Fibroblast of lung (primary cell): Measurements from ENCODE around the gene KCNIP1. TPM values are rescaled to one million over a fixed set of nuclear protein-coding genes. Genes with fewer than 3 reads are reported as not detected.

Source experiments
- DNase-seq, 2 donors: peaks; one replicate each; pipeline versions ENCODE4 v3.0.0 to v3.0.0-alpha.2; 2010; ENCODE audit warnings: low read depth in 2 of 2
- H2AFZ ChIP-seq: 2 replicates; pipeline ENCODE4 v1.5.1; 2012; ENCODE audit warnings: low read length, control low read depth, inconsistent platforms
- H3K27ac ChIP-seq: 2 replicates; pipeline ENCODE4 v1.5.1; 2011; ENCODE audit warnings: low read length, control low read depth; ENCODE audit not compliant: insufficient read depth
- H3K27me3 ChIP-seq: 2 replicates; pipeline ENCODE4 v1.5.1; 2011; ENCODE audit warnings: mild to moderate bottlenecking, low read length; ENCODE audit not compliant: control insufficient read depth, insufficient read depth
- H3K36me3 ChIP-seq: 2 replicates; pipeline ENCODE4 v1.5.1; 2011; ENCODE audit warnings: low read length; ENCODE audit not compliant: control insufficient read depth, insufficient read depth
- H3K4me1 ChIP-seq: 2 replicates; pipeline ENCODE4 v1.5.1; 2011; ENCODE audit warnings: low read length; ENCODE audit not compliant: control insufficient read depth, insufficient read depth; ENCODE audit errors: extremely low read depth
- H3K4me2 ChIP-seq: 2 replicates; pipeline ENCODE4 v1.5.1; 2011; ENCODE audit warnings: low read length, control low read depth; ENCODE audit not compliant: insufficient read depth; ENCODE audit errors: extremely low read depth
- H3K4me3 ChIP-seq, 4 experiments: fragments of 200-600 bp in 1 of 4; sonication (generic) in 1 of 4; replicated peaks in 1 of 4; 2 replicates each; pipeline ENCODE4 v1.5.1; 2011 to 2016; ENCODE audit warnings: low read length in 4 of 4, low read depth in 3 of 4, mild to moderate bottlenecking in 3 of 4, control low read depth in 2 of 4, inconsistent platforms in 1 of 4, mixed read lengths in 1 of 4; ENCODE audit not compliant: insufficient read depth in 1 of 4; ENCODE audit errors: control extremely low read depth in 1 of 4
- H3K79me2 ChIP-seq: 2 replicates; pipeline ENCODE4 v1.5.1; 2012; ENCODE audit warnings: mild to moderate bottlenecking, low read length, inconsistent platforms; ENCODE audit not compliant: control insufficient read depth, insufficient read depth
- H3K9ac ChIP-seq: 2 replicates; pipeline ENCODE4 v1.5.1; 2011; ENCODE audit warnings: mild to moderate bottlenecking, low read length, control low read depth; ENCODE audit not compliant: insufficient read depth
- H3K9me3 ChIP-seq: 2 replicates; pipeline ENCODE4 v1.5.1; 2012; ENCODE audit warnings: low read depth, low read length; ENCODE audit not compliant: control insufficient read depth, insufficient read depth
- H4K20me1 ChIP-seq: 2 replicates; pipeline ENCODE4 v1.5.1; 2011; ENCODE audit warnings: low read length; ENCODE audit not compliant: control insufficient read depth, insufficient read depth; ENCODE audit errors: extremely low read depth
- CTCF ChIP-seq, 2 donors: IDR thresholded peaks in 1 of 2; conservative IDR thresholded peaks in 1 of 2; 1 replicate in 1 of 2; 2 replicates in 1 of 2; pipeline ENCODE4 v1.5.1; 2011 to 2012; ENCODE audit warnings: low read length in 2 of 2, control low read depth in 1 of 2, inconsistent platforms in 1 of 2, low read depth in 1 of 2, mild to moderate bottlenecking in 1 of 2
- EZH2 ChIP-seq: IDR thresholded peaks from 2 replicates; pipeline ENCODE4 v1.5.1; 2012; ENCODE audit warnings: low read length, control low read depth, mild to moderate bottlenecking; ENCODE audit errors: missing control alignments
- polyA plus RNA-seq, 2 donors: library from polyadenylated mRNA; depleted of rRNA in 1 of 2; stranded (reverse) in 1 of 2; unstranded in 1 of 2; fragments of >200 nt; gene quantifications; 2 replicates each; pipeline ENCODE4 v1.2.1, GENCODE V29; 2011 to 2012; ENCODE audit warnings: missing spikeins in 1 of 2
- total RNA-seq: library from RNA; depleted of rRNA; stranded (reverse); fragments of >200 nt; gene quantifications from 2 replicates; pipeline ENCODE4 v1.2.1, GENCODE V29; 2014

KCNIP1 gene
- total and polyA plus RNA-seq, 2 donors (not counting 1 experiment from before 2014, with no cell fraction given) = not detected

- DNase-seq = no peak
- no peak overlapping the region for H3K4me2 ChIP-seq
- no peaks in the 10 kb centered on the region for H3K27me3 ChIP-seq
- H3K27ac ChIP-seq = no peak overlapping the region
- H3K36me3 ChIP-seq = no peaks in the 10 kb centered on the region
- no peaks in the 10 kb centered on the region for H3K79me2 ChIP-seq
- no peaks in the 10 kb centered on the region for H3K9me3 ChIP-seq
- H2AFZ ChIP-seq = no peak overlapping the region
- H4K20me1 ChIP-seq = no peaks in the 10 kb centered on the region
- no peak overlapping the region for H3K9ac ChIP-seq
- no peaks in the 10 kb centered on the region for H3K4me1 ChIP-seq
- TF ChIP-seq EZH2 (no peak), CTCF (conservative IDR thresholded peaks at IDR 0.05 in 1 of 2, IDR thresholded peaks at IDR 0.05 in 1 of 2; ENCODE audit: low read depth in 1 of 2, low read length in 2 of 2) (no peak)
- H3K4me3 ChIP-seq = no peak overlapping the region
These were observed 140.7 kb downstream of the KCNIP1 start for GRCh38 chr5:170644501-170644900.

DNA sequence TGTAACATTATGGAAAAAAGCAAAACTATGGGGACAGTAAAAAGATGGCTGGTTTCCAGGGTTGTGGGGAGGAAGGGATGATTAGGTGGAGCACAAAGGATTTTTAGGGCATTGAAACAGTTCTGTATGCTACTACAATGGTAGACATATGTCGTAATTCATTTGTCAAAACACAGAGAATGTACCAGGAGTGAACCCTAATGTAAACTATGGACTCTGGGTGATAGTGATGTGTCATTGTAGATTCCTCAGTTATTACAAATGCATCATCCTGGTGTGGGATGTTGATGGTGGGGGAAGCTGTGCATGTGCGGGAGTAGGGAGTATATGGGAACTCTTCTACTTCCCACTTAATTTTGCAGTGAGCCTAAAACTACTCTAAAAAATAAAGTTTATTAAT, 144.7 kb downstream of the KCNIP1 start:
- no peaks in the 10 kb centered on the region for H3K79me2 ChIP-seq
- no peaks in the 10 kb centered on the region for H4K20me1 ChIP-seq

GRCh38 chr5:170650850-170651249, 147.0 kb downstream of the KCNIP1 start:
- Histone ChIP-seq H3K27ac (no peak overlapping the region), H3K27me3 (no peaks in the 10 kb centered on the region), H3K79me2 (no peaks in the 10 kb centered on the region), H3K36me3 (no peaks in the 10 kb centered on the region), H3K9me3 (no peaks in the 10 kb centered on the region), H4K20me1 (no peaks in the 10 kb centered on the region), H3K4me1 (no peaks in the 10 kb centered on the region), H3K9ac (no peak overlapping the region), H3K4me2 (no peak overlapping the region), H3K4me3 (no peak overlapping the region), H2AFZ (no peak overlapping the region)
- no peak for TF ChIP-seq CTCF (conservative IDR thresholded peaks at IDR 0.05 in 1 of 2, IDR thresholded peaks at IDR 0.05 in 1 of 2; ENCODE audit: low read depth in 1 of 2, low read length in 2 of 2)
- no peak for DNase-seq

More for the DNA sequence above, 144.7 kb downstream of the KCNIP1 start:
- no peak for TF ChIP-seq EZH2
- no peak for TF ChIP-seq CTCF (conservative IDR thresholded peaks at IDR 0.05 in 1 of 2, IDR thresholded peaks at IDR 0.05 in 1 of 2; ENCODE audit: low read depth in 1 of 2, low read length in 2 of 2)
- no peaks in the 10 kb centered on the region for H3K27me3 ChIP-seq
- no peak overlapping the region for H3K4me2 ChIP-seq
- H3K36me3 ChIP-seq = no peaks in the 10 kb centered on the region
- H3K4me1 ChIP-seq = no peaks in the 10 kb centered on the region
- no peak overlapping the region for H3K27ac ChIP-seq
- H3K9ac ChIP-seq = no peak overlapping the region
- no peak overlapping the region for H3K4me3 ChIP-seq
- H3K9me3 ChIP-seq = no peaks in the 10 kb centered on the region
- H2AFZ ChIP-seq = no peak overlapping the region
- peak in 1 of 2 donors; percentile 8 for DNase-seq
